ENCODE data around the gene FOXD4.
"Not testable (repeated sequence)": the region's sequence is repeated elsewhere in the genome, so short reads cannot be mapped to it uniquely, and the experiment has no call there.

The FOXD4 gene

DNA sequence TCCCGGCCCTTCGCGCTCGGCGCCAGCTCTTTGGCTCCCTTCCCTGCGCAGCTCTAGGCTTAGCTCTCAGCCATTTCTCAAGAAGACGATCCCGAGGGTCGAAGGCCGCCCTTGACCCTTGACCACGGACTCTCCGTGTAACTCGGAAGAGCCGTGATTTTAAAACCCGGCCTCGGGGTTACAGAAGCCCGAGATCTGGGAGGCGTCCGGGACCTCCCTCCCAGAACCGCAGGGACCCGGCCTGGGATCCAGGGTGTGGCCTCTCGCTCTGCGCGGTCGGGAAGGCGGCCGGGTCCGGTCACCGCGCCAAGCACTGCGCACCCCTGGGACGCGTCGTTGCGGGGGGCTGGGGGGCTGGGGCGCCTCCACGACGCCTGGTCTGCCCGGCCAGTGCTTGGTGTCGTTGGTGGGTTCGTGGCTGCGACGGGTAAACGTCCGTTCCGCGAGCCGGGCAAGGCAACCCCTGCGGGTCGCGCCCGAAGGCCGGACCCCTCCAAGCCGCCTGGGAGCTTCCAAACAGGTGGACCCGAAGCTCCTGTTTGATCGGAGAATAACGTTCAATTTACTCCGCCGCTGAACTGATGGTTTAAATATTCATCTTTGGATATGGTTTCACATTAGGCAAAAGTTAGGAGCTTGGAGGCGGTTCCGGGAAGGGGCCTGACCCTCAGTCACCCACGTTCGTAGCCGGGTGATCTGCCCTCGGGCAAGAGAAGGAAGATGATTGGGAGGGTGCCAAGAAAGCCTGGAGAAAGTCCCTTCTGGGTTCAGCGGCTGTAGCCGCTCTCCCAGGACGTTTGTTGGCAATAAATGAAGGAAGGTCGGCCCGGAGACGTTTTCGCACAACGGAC, 3.7 kb downstream of the FOXD4 start:
- not testable (repeated sequence) for H3K36me3 ChIP-seq (replicated peaks in 1 of 2; ENCODE audit: control insufficient read depth in 2 of 2, insufficient read depth in 2 of 2, low read length in 2 of 2); H3K23ac ChIP-seq (ENCODE audit: low read depth, low read length, poor library complexity); H2BK120ac ChIP-seq (ENCODE audit: low read depth, low read length); H3K79me1 ChIP-seq (ENCODE audit: low read depth, low read length); H3K4me1 ChIP-seq (ENCODE audit: control insufficient read depth in 2 of 2, insufficient read depth in 1 of 2, low read depth in 1 of 2, low read length in 2 of 2); H2BK12ac ChIP-seq (ENCODE audit: low read length); H2BK5ac ChIP-seq (ENCODE audit: low read length); H3K9me3 ChIP-seq (replicated peaks in 1 of 2; ENCODE audit: control insufficient read depth in 2 of 2, insufficient read depth in 1 of 2, low read depth in 1 of 2, low read length in 2 of 2); H3K18ac ChIP-seq (ENCODE audit: low read length); H3K27ac ChIP-seq (replicated peaks; ENCODE audit: low read length); H3K9ac ChIP-seq (ENCODE audit: low read depth, low read length, poor library complexity); H2AK5ac ChIP-seq (ENCODE audit: low read depth, low read length); H4K91ac ChIP-seq (ENCODE audit: low read depth, low read length, poor library complexity); H3K4ac ChIP-seq (ENCODE audit: low read length); H2BK15ac ChIP-seq (ENCODE audit: low read length); H4K8ac ChIP-seq (ENCODE audit: low read depth, low read length)
- Histone ChIP-seq H2AFZ (ENCODE audit: low read length) (peak overlapping the region; percentile 80), H3K27me3 (ENCODE audit: control insufficient read depth in 3 of 3, insufficient read depth in 3 of 3, low read depth in 1 of 3, low read length in 3 of 3) (peaks cover 13 to 66% (median 46%) of the 10 kb centered on the region in 3 experiments), H3K4me2 (ENCODE audit: insufficient read depth, low read length, poor library complexity, severe bottlenecking) (peak overlapping the region; percentile 69), H3K14ac (ENCODE audit: low read length) (peak overlapping the region; percentile 17), H3K4me3 (ENCODE audit: low read length in 2 of 2) (peak overlapping the region in 1 of 2 donors; percentile 30)
- no CpG with 5 or more reads among the region's 73 CpGs for WGBS, 2 donors (ENCODE audit: extremely low coverage in 2 of 2, insufficient read length in 2 of 2, insufficient replicate concordance in 1 of 2)
- DNase-seq (ENCODE audit: low spot score) = peak; percentile 51

DNA sequence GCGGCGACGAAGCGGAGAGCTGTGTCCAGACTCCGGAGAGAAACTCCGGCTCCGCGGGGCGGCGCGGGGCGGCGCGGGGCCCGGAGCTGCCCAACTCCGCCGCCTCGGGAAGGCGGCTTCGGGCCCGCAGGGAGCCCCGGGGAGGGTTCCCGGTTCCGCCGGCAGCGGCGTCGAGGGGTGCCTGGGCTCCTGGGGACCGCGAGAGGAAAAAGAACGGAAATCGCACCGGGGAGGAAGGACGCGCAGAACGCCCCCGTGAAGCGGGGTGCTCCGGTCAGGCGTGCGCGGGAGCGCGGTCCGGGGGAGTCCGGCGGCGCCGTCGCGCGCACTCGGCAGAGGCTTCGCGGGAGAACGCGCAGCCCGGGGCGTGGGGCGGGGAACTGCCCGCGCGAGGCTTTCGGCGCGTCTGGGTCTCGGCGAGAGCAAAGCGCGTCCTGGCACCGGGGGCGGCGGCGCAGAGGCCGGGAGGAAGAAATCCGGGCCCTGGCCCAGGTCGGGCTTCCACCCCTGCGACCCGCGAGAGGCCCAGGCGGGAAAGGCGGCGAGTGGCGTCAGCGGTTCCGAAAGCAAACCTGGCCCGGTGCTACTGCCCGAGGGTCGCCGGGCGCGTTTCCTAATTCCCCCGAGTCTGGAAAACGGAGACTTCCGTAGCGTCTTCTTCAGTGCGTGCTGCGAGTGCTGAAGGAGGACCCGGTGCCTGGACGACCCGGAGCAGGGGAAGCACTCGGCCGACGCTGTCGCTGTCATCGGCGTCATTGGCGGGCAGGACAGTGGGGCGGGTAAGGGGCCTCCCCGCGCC, 4.5 kb downstream of the FOXD4 start:
- DNase-seq (ENCODE audit: low spot score) = peak; percentile 36
- peaks cover 13 to 73% (median 52%) of the 10 kb centered on the region in 3 experiments for H3K27me3 ChIP-seq (ENCODE audit: control insufficient read depth in 3 of 3, insufficient read depth in 3 of 3, low read depth in 1 of 3, low read length in 3 of 3)
- peak overlapping the region; percentile 84 for H3K9ac ChIP-seq (ENCODE audit: low read depth, low read length, poor library complexity)

DNA sequence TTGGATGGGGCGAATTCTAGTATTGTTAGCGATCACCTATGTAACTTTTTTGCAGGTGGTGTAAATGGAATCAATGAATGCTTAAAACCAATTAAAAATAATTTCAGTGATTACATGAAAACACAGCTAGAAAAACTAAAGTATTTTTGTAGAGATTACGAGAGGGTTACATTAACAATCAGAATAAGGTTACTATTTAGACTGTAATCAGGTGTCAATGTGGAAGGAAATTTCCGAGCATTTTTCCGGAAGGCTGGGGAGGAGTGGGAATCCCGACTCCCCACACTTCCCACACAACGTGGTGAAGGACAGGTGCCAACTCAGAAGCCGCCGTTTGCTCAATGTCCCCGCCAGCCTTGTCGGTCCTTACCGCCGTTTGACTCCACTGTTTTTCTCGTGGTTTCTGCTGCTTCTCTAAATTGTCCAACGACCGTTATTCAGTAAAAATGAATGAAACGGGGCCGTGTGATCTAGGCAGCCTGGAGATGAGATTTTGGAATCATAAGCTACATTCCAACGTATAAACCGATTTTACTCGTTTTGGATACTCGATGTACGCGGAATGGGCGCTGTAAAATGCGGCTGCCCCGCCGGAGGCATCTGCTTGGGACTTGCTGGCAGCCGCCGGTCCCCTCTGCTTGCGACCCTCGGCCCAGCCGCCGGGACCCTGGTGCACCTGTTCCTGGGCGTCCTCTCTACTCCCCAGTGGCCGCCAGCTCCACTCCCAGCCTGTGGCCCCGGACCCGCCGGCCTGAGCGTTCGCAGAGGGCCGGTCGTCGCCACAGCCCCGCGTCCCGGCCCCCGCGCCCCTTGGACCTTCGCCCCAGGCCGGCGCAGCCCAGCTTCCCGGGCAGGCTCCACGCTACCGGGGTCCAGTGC, 5.4 kb downstream of the FOXD4 start:
- H3K18ac ChIP-seq (ENCODE audit: low read length); H3K23ac ChIP-seq (ENCODE audit: low read depth, low read length, poor library complexity); H2AK5ac ChIP-seq (ENCODE audit: low read depth, low read length); H2BK15ac ChIP-seq (ENCODE audit: low read length); H2BK12ac ChIP-seq (ENCODE audit: low read length); H2BK120ac ChIP-seq (ENCODE audit: low read depth, low read length); H4K8ac ChIP-seq (ENCODE audit: low read depth, low read length); H3K9me3 ChIP-seq (replicated peaks in 1 of 2; ENCODE audit: control insufficient read depth in 2 of 2, insufficient read depth in 1 of 2, low read depth in 1 of 2, low read length in 2 of 2); H3K79me1 ChIP-seq (ENCODE audit: low read depth, low read length); DNase-seq (ENCODE audit: low spot score); H3K14ac ChIP-seq (ENCODE audit: low read length); H3K36me3 ChIP-seq (replicated peaks in 1 of 2; ENCODE audit: control insufficient read depth in 2 of 2, insufficient read depth in 2 of 2, low read length in 2 of 2); H2BK5ac ChIP-seq (ENCODE audit: low read length); H3K4me1 ChIP-seq (ENCODE audit: control insufficient read depth in 2 of 2, insufficient read depth in 1 of 2, low read depth in 1 of 2, low read length in 2 of 2); H3K4ac ChIP-seq (ENCODE audit: low read length); H3K27ac ChIP-seq (replicated peaks; ENCODE audit: low read length); H3K4me3 ChIP-seq (ENCODE audit: low read length in 2 of 2); H4K91ac ChIP-seq (ENCODE audit: low read depth, low read length, poor library complexity); H3K9ac ChIP-seq (ENCODE audit: low read depth, low read length, poor library complexity): not testable (repeated sequence)
- WGBS, 2 donors (ENCODE audit: extremely low coverage in 2 of 2, insufficient read length in 2 of 2, insufficient replicate concordance in 1 of 2) = no CpG with 5 or more reads among the region's 55 CpGs
- Histone ChIP-seq H2AFZ (ENCODE audit: low read length) (peak overlapping the region; percentile 80), H3K4me2 (ENCODE audit: insufficient read depth, low read length, poor library complexity, severe bottlenecking) (peak overlapping the region; percentile 69), H3K27me3 (ENCODE audit: control insufficient read depth in 3 of 3, insufficient read depth in 3 of 3, low read depth in 1 of 3, low read length in 3 of 3) (peaks cover 13 to 70% (median 51%) of the 10 kb centered on the region in 3 experiments)

More for the DNA sequence above, 4.5 kb downstream of the FOXD4 start:
- not testable (repeated sequence) for H2BK120ac ChIP-seq (ENCODE audit: low read depth, low read length); H3K4ac ChIP-seq (ENCODE audit: low read length); H3K14ac ChIP-seq (ENCODE audit: low read length); H3K27ac ChIP-seq (replicated peaks; ENCODE audit: low read length); H4K8ac ChIP-seq (ENCODE audit: low read depth, low read length); H4K91ac ChIP-seq (ENCODE audit: low read depth, low read length, poor library complexity); H2AK5ac ChIP-seq (ENCODE audit: low read depth, low read length); H3K9me3 ChIP-seq (replicated peaks in 1 of 2; ENCODE audit: control insufficient read depth in 2 of 2, insufficient read depth in 1 of 2, low read depth in 1 of 2, low read length in 2 of 2); H2BK15ac ChIP-seq (ENCODE audit: low read length); H3K36me3 ChIP-seq (replicated peaks in 1 of 2; ENCODE audit: control insufficient read depth in 2 of 2, insufficient read depth in 2 of 2, low read length in 2 of 2); H3K4me1 ChIP-seq (ENCODE audit: control insufficient read depth in 2 of 2, insufficient read depth in 1 of 2, low read depth in 1 of 2, low read length in 2 of 2); H3K18ac ChIP-seq (ENCODE audit: low read length); H3K79me1 ChIP-seq (ENCODE audit: low read depth, low read length); H3K23ac ChIP-seq (ENCODE audit: low read depth, low read length, poor library complexity); H2BK12ac ChIP-seq (ENCODE audit: low read length); H2BK5ac ChIP-seq (ENCODE audit: low read length)
- no CpG with 5 or more reads among the region's 111 CpGs for WGBS, 2 donors (ENCODE audit: extremely low coverage in 2 of 2, insufficient read length in 2 of 2, insufficient replicate concordance in 1 of 2)
- Histone ChIP-seq H2AFZ (ENCODE audit: low read length) (peak overlapping the region; percentile 80), H3K4me3 (ENCODE audit: low read length in 2 of 2) (peak overlapping the region; percentile 30 to 69), H3K4me2 (ENCODE audit: insufficient read depth, low read length, poor library complexity, severe bottlenecking) (peak overlapping the region; percentile 69)
